DMS153 treated with DMSO at 0.1 percent for 48 hours (cell line): ENCODE measurements around the gene UMOD.
A peak's percentile ranks its signal among the peaks of the same experiment; 100 is the strongest.

Source experiments
- DNase-seq: peaks from one replicate; lab custom pipeline; 2025; ENCODE audit not compliant: unreplicated experiment; lab: John Stamatoyannopoulos, UW

The UMOD gene

DNA sequence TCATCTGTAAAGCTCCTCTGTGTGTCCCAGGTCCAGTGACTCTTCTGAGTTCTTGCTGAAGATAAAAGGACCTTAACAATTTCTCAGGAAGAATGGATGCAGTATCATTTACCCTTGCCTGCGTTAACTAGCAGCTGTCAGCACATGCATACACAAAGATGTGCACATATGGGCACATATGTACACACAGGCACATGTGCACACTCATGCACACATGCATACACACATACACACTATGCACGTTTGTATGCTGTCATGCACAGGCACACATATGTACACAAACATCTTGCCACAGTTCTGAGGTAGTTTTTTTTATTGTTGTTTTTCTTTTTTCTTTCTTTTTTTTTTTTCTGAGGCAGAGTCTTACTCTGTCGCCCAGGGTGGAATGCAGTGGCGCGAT is 50.1 kb downstream of the UMOD start:
- no peak for DNase-seq

GRCh38 chr16:20301840-20302239 is 50.7 kb downstream of the UMOD start:
- DNase-seq = no peak

DNA sequence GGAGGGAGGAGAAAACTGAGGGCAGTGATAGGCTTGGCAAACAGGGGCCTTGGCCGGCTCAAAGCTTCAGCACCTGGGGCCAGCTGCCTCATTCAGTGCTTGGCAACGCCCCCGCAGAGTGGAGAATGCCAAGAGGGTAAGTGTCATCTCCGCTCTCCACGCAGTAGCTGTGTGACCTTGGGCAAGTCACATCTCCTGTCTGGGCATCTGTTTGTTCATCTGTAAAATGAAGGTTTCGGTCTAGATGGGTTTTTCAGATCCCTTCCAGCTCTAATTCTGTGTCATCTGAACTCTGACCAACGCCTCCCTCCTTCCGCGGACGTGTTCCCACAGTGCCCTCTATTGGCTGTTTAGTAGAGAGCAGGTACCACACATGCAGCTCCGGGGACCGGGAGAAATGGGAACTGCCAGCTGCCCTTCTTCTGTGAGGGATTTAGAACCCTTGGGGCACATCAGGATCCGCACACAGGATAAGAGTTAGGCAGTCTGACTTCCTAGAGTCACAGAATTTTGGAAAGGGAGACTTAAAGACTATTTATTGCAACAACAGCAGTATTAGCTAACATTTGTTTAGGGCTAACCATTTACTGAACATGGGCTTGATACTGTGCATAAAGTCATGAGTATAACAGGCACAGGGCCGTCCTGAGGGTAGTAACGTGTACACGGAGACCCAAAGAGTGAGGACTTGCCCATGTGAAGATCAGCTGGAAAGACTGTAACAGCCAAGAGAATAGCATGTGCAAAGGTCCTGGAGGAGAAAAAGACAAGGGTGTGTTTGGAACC is 52.0 kb downstream of the UMOD start:
- DNase-seq = peak; percentile 67

GRCh38 chr16:20298452-20298851 is 54.1 kb downstream of the UMOD start:
- DNase-seq = no peak

- no peak for DNase-seq
Observed at GRCh38 chr16:20291208-20292206, 61.0 kb downstream of the UMOD start.

- DNase-seq = no peak
Observed at GRCh38 chr16:20289571-20289970, 62.9 kb downstream of the UMOD start.

- no peak for DNase-seq
Observed at GRCh38 chr16:20285993-20286499, 66.5 kb downstream of the UMOD start.
